Karpas-422 (cell line): ENCODE data around the gene SORCS2. TPM values are rescaled to one million over a fixed set of nuclear protein-coding genes. Genes with fewer than 3 reads are reported as not detected.

Experiments
- DNase-seq: peaks from one replicate; pipeline ENCODE4 v3.0.0-alpha.2; 2015
- H2AFZ ChIP-seq: fragments of 200-600 bp; sonication (generic); 2 replicates; pipeline ENCODE4 v1.6.1; 2014; ENCODE audit warnings: antibody characterized with exemption, low read length, mixed read lengths
- H3K27ac ChIP-seq: fragments of 200-600 bp; sonication (generic); 2 replicates; pipeline ENCODE4 v1.5.1; 2014; ENCODE audit warnings: mild to moderate bottlenecking, low read length, moderate library complexity
- H3K27me3 ChIP-seq: fragments of 200-600 bp; sonication (generic); 2 replicates; pipeline ENCODE4 v1.6.1; 2014; ENCODE audit warnings: low read length, mixed read lengths
- H3K36me3 ChIP-seq: fragments of 200-600 bp; sonication (generic); 2 replicates; pipeline ENCODE4 v1.6.1; 2014; ENCODE audit warnings: low read length, mixed read lengths; ENCODE audit not compliant: insufficient read depth
- H3K4me1 ChIP-seq: fragments of 200-600 bp; sonication (generic); 2 replicates; pipeline ENCODE4 v1.6.1; 2014; ENCODE audit warnings: mild to moderate bottlenecking, low read length, mixed read lengths
- H3K4me2 ChIP-seq: fragments of 200-600 bp; sonication (generic); 2 replicates; pipeline ENCODE4 v1.6.1; 2014; ENCODE audit warnings: low read length, low read depth, mild to moderate bottlenecking; ENCODE audit not compliant: poor library complexity, severe bottlenecking
- H3K4me3 ChIP-seq: fragments of 200-600 bp; sonication (generic); 2 replicates; pipeline ENCODE4 v1.5.1; 2014; ENCODE audit warnings: mild to moderate bottlenecking, antibody characterized with exemption, low read length, mixed read lengths
- H3K79me2 ChIP-seq: fragments of 200-600 bp; sonication (generic); 2 replicates; pipeline ENCODE4 v1.6.1; 2014; ENCODE audit warnings: mild to moderate bottlenecking, low read length, mixed read lengths
- H3K9ac ChIP-seq: fragments of 200-600 bp; sonication (generic); 2 replicates; pipeline ENCODE4 v1.6.0; 2014; ENCODE audit warnings: low read length
- H3K9me2 ChIP-seq: fragments of 200-600 bp; sonication (generic), shearing (Covaris generic); replicated peaks from 2 replicates; pipeline ENCODE4 v1.6.0; 2014; ENCODE audit warnings: mild to moderate bottlenecking, low read length, moderate library complexity; ENCODE audit not compliant: insufficient read depth
- H3K9me3 ChIP-seq: fragments of 300-700, 200-600 bp; sonication (generic); 2 replicates; pipeline ENCODE4 v1.6.1; 2014; ENCODE audit warnings: low read length, mixed read lengths
- H4K20me1 ChIP-seq: fragments of 200-600 bp; sonication (generic); 2 replicates; pipeline ENCODE4 v1.6.1; 2014; ENCODE audit warnings: mild to moderate bottlenecking, antibody characterized with exemption, low read length, low read depth; ENCODE audit not compliant: insufficient read depth
- total RNA-seq: library from RNA; depleted of rRNA; stranded (reverse); fragments of >200 nt; shearing (Covaris generic); gene quantifications from 2 replicates; pipeline ENCODE4 v1.2.3, GENCODE V29; 2014; ENCODE audit warnings: low replicate concordance

Gene SORCS2
- total RNA-seq, 1 experiment from 2014 or later: not detected

DNA sequence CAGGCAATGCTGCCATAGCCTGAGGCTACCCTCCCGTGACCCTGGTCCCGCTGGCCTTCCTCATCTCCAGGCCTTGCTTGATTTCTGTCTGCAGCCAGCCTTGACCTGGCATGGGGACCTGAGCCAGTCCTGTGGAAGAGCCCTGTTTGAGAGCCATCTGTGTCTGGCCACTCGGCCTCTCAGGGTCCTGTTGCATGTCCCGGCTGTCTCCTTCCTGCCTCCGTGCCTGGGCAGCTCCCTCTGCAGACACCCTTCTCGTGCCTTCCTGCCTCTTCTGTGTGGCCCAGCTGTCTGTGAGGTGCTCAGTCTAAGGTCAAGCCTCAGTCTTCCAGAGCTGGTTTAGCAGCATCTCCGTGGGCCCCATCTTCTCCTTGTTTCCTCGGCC, 108.4 kb downstream of the SORCS2 start:
- Histone ChIP-seq H3K9me2 (no peaks in the 10 kb centered on the region), H3K9ac (no peak overlapping the region), H3K36me3 (no peaks in the 10 kb centered on the region), H3K27me3 (no peaks in the 10 kb centered on the region), H3K4me2 (no peak overlapping the region), H2AFZ (no peak overlapping the region), H3K79me2 (no peaks in the 10 kb centered on the region), H3K9me3 (no peaks in the 10 kb centered on the region), H3K4me3 (no peak overlapping the region), H3K4me1 (no peaks in the 10 kb centered on the region), H3K27ac (no peak overlapping the region), H4K20me1 (no peaks in the 10 kb centered on the region)
- no peak for DNase-seq

DNA sequence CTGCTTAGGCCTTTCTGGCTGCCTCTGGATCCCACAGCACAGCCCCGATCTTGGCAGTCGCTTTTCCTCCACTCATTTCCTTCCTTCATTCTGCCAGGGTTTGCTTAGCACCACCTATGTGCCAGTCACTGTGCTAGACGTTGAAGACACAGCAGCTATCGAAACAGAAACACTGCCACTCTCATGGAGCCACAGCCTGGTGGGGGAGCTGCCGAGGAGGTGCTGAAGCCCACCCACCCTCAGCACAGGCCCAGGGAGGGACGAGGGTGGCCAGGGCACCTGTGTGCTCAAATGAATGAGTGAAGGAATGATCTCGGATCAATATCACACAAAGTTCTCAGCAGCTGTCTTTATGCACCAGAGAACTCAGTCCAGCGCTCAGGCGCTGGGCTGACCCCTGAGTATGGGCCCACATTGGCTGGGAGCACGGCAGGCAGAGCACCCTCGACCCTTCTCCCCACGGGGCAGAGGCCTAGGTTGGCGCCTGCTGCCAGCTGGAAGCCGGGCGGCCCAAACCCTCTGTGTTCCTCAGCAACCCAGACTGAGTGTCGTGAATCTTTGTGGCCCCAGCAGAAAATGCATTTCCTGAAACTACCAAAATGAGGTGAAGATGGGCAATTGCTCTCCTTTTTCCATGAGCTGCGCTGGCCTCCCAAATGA, 108.9 kb downstream of the SORCS2 start:
- Histone ChIP-seq H3K4me3 (no peak overlapping the region), H3K9me3 (no peaks in the 10 kb centered on the region), H3K79me2 (no peaks in the 10 kb centered on the region), H3K27ac (no peak overlapping the region), H3K9me2 (no peaks in the 10 kb centered on the region), H2AFZ (no peak overlapping the region), H4K20me1 (no peaks in the 10 kb centered on the region), H3K36me3 (no peaks in the 10 kb centered on the region), H3K4me1 (no peaks in the 10 kb centered on the region), H3K9ac (no peak overlapping the region), H3K4me2 (no peak overlapping the region), H3K27me3 (no peaks in the 10 kb centered on the region)
- no peak for DNase-seq

DNA sequence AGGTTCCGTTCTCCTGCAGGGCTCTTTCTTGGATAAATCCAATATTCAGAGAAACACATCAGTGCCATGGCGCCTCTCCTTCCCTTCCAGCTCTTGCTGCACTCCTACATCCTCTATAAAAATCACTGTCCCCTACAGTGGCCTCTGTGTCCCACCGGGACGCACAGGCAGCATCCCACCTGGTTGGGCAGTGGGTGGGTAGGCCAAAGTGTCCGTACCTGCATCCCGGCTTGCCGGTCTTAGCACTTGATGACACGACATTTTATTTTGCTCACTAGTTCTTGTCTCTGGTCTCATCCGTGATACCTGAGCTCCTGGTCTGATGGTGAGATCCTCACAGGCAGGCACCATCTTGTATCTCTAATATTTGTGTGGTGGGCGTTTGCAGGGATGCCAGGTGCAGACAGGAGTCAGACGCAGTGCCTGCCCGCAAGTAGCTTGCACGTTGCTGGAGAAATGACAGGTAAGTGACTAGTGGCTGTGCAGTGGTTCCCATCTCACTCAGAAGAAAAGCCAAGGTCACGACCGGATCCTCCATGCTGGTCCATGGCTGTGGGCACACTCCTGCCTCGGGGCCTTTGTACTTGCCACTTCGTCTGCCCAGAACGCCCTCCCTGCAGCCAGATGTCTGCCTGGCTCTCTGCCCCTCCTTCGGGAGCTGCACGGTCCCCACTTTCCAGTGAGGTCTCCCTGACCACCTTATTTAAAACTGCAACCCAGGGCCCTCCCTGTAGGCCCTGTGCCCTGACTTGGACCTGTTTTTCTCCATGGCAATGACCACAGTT, 109.7 kb downstream of the SORCS2 start:
- no peak for DNase-seq
- Histone ChIP-seq H3K4me2 (no peak overlapping the region), H3K27me3 (no peaks in the 10 kb centered on the region), H3K27ac (no peak overlapping the region), H4K20me1 (no peaks in the 10 kb centered on the region), H3K9me2 (no peaks in the 10 kb centered on the region), H3K4me3 (no peak overlapping the region), H3K79me2 (no peaks in the 10 kb centered on the region), H2AFZ (no peak overlapping the region), H3K36me3 (no peaks in the 10 kb centered on the region), H3K9me3 (no peaks in the 10 kb centered on the region), H3K4me1 (no peaks in the 10 kb centered on the region), H3K9ac (no peak overlapping the region)

DNA sequence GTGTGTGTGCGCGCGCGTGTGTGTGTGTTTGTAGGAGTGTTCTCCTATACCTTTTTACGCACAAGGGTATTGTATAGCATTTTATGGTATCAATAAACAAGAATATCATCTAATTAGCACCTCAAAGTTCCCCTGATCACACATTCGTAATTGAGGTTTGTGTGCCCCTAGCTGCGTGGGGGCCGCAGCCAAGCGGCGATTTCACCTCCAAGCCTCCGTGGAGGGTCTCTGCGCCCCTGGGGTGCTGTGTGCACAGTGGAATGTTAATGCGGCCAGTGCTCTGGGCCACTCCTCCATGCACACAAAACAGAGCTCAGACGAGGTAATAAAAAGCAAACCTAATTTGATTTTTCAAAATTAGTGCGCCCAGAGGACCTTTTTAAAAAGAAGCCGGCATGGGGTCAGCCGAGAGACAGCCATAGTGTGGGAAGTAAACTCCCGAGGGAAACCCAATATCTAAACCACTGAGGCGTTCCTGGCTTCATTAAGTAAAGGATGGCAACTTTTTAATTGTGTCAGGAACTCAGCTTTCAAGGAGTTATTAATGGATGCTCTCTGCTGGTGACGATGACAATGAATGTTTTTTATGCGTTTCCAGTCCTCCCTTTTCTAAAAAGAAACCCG, 110.6 kb downstream of the SORCS2 start:
- Histone ChIP-seq H3K9ac (no peak overlapping the region), H3K79me2 (no peaks in the 10 kb centered on the region), H3K9me2 (no peaks in the 10 kb centered on the region), H2AFZ (no peak overlapping the region), H3K4me1 (no peaks in the 10 kb centered on the region), H3K27me3 (no peaks in the 10 kb centered on the region), H4K20me1 (no peaks in the 10 kb centered on the region), H3K27ac (no peak overlapping the region), H3K4me2 (no peak overlapping the region), H3K36me3 (no peaks in the 10 kb centered on the region), H3K9me3 (no peaks in the 10 kb centered on the region), H3K4me3 (no peak overlapping the region)
- DNase-seq: no peak

DNA sequence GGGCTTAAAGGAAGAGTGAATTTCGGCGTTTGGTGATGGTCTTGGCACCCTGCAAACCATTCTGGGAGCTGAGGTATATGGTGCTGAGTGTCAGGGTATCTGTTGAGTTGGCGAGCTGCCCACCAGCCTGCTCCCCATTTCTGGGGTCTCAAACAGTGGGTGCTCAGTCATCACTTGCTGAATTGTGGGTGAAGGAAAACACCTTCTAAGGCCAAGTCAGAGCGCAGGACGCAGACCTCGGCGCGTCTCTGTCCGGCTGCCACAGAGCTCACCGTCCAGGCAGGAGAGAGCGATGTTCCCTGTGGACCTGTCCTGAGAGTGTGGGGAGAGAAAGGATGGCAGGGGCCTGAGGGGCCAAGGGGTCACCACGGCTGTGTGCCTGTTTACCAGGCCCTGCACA, 111.2 kb downstream of the SORCS2 start:
- Histone ChIP-seq H3K36me3 (no peaks in the 10 kb centered on the region), H3K9ac (no peak overlapping the region), H2AFZ (no peak overlapping the region), H3K4me3 (no peak overlapping the region), H3K9me2 (no peaks in the 10 kb centered on the region), H3K27me3 (no peaks in the 10 kb centered on the region), H3K27ac (no peak overlapping the region), H3K79me2 (no peaks in the 10 kb centered on the region), H3K4me1 (no peaks in the 10 kb centered on the region), H3K4me2 (no peak overlapping the region), H3K9me3 (no peaks in the 10 kb centered on the region), H4K20me1 (no peaks in the 10 kb centered on the region)
- DNase-seq: no peak

- no peaks in the 10 kb centered on the region for H3K9me3 ChIP-seq
- no peak overlapping the region for H2AFZ ChIP-seq
- H3K9me2 ChIP-seq: no peaks in the 10 kb centered on the region
- H4K20me1 ChIP-seq: no peaks in the 10 kb centered on the region
- H3K79me2 ChIP-seq: no peaks in the 10 kb centered on the region
- DNase-seq: no peak
- H3K4me2 ChIP-seq: no peak overlapping the region
- H3K36me3 ChIP-seq: no peaks in the 10 kb centered on the region
- H3K4me3 ChIP-seq: no peak overlapping the region
- no peak overlapping the region for H3K27ac ChIP-seq
- no peaks in the 10 kb centered on the region for H3K27me3 ChIP-seq
- H3K4me1 ChIP-seq: no peaks in the 10 kb centered on the region
- no peak overlapping the region for H3K9ac ChIP-seq
Measured at GRCh38 chr4:7304436-7304835, 112.1 kb downstream of the SORCS2 start.

- Histone ChIP-seq H3K27me3 (no peaks in the 10 kb centered on the region), H3K9me2 (no peaks in the 10 kb centered on the region), H3K79me2 (no peaks in the 10 kb centered on the region), H3K4me3 (no peak overlapping the region), H3K36me3 (no peaks in the 10 kb centered on the region), H3K4me2 (no peak overlapping the region), H3K9ac (no peak overlapping the region), H3K4me1 (no peaks in the 10 kb centered on the region), H3K9me3 (no peaks in the 10 kb centered on the region), H3K27ac (no peak overlapping the region), H2AFZ (no peak overlapping the region), H4K20me1 (no peaks in the 10 kb centered on the region)
- DNase-seq: no peak
Measured at GRCh38 chr4:7306021-7306965, 114.0 kb downstream of the SORCS2 start.

DNA sequence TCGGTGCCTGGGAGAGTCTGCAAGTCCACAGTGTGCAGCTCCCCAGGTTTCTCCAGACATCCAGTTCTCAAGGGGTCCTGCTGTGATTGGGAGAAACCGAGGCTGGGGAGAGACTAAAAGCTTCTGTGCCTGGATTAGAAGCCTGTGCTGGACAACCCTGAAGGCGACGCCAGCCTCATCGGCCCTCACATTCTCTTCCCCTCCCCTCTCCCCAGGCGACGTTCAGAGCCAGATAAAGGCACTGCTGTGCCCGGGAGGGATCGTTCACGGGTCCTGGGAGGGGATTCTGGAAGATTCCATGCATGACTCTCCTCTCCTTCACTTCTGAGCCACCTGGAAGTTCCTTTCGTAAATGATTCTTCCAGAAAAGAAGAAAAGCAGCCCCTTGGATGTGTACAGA, 114.6 kb downstream of the SORCS2 start:
- no peaks in the 10 kb centered on the region for H3K9me3 ChIP-seq
- H3K4me1 ChIP-seq: no peaks in the 10 kb centered on the region
- no peaks in the 10 kb centered on the region for H3K27me3 ChIP-seq
- no peaks in the 10 kb centered on the region for H3K9me2 ChIP-seq
- H3K36me3 ChIP-seq: no peaks in the 10 kb centered on the region
- no peak overlapping the region for H3K9ac ChIP-seq
- H3K79me2 ChIP-seq: no peaks in the 10 kb centered on the region
- no peak overlapping the region for H3K4me3 ChIP-seq
- no peak overlapping the region for H3K4me2 ChIP-seq
- no peaks in the 10 kb centered on the region for H4K20me1 ChIP-seq
- DNase-seq: no peak
- H3K27ac ChIP-seq: no peak overlapping the region
- no peak overlapping the region for H2AFZ ChIP-seq
